Measurements from ENCODE around the gene MAB21L1.

DNA sequence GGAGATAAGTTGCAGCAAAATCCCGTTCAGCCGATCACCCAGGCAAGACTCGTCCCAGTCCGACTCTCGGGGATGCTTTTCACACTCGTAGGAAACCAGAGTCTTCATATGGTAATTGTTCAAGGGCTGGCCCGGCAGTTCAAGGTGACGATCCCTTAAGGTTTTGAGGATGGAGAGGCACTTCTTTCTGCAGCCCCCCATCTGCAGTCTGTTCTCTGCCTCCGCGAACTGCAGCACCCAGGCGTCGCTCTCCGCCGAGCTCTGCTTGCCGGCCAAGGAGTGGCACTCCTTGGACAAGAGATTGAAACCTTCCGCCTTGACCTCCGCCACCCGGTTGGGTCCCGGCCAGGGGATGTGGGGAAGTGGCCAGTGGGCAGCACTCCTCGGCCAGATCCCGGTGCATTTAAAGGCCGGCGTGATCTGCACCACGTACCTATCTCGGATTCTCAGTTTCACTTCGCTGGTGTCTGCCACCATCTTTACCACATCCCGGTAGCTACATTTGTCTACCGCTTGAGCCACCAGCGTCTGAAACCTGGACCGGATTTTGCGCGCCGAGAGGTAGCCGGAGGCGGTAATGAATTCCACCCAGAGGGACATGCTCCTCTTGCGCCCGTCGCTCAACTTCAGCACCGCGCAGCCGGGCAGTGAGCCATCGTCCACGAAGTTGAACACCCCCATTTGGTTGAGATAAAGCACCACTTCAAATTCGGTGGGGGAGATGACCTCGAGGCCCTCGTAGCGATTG, 1.1 kb downstream of the MAB21L1 start:
- TF ChIP-seq, protein P1, sequence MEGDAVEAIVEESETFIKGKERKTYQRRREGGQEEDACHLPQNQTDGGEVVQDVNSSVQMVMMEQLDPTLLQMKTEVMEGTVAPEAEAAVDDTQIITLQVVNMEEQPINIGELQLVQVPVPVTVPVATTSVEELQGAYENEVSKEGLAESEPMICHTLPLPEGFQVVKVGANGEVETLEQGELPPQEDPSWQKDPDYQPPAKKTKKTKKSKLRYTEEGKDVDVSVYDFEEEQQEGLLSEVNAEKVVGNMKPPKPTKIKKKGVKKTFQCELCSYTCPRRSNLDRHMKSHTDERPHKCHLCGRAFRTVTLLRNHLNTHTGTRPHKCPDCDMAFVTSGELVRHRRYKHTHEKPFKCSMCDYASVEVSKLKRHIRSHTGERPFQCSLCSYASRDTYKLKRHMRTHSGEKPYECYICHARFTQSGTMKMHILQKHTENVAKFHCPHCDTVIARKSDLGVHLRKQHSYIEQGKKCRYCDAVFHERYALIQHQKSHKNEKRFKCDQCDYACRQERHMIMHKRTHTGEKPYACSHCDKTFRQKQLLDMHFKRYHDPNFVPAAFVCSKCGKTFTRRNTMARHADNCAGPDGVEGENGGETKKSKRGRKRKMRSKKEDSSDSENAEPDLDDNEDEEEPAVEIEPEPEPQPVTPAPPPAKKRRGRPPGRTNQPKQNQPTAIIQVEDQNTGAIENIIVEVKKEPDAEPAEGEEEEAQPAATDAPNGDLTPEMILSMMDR (IDR thresholded peaks at IDR 0.05) = no peak
- no peak for TF ChIP-seq TCF7L2 (IDR thresholded peaks at IDR 0.05; ENCODE audit: low read depth, low read length)
- no peak for TF ChIP-seq POLR2AphosphoS5 (IDR thresholded peaks at IDR 0.05; ENCODE audit: low read depth, low read length)
- TF ChIP-seq, protein P2, sequence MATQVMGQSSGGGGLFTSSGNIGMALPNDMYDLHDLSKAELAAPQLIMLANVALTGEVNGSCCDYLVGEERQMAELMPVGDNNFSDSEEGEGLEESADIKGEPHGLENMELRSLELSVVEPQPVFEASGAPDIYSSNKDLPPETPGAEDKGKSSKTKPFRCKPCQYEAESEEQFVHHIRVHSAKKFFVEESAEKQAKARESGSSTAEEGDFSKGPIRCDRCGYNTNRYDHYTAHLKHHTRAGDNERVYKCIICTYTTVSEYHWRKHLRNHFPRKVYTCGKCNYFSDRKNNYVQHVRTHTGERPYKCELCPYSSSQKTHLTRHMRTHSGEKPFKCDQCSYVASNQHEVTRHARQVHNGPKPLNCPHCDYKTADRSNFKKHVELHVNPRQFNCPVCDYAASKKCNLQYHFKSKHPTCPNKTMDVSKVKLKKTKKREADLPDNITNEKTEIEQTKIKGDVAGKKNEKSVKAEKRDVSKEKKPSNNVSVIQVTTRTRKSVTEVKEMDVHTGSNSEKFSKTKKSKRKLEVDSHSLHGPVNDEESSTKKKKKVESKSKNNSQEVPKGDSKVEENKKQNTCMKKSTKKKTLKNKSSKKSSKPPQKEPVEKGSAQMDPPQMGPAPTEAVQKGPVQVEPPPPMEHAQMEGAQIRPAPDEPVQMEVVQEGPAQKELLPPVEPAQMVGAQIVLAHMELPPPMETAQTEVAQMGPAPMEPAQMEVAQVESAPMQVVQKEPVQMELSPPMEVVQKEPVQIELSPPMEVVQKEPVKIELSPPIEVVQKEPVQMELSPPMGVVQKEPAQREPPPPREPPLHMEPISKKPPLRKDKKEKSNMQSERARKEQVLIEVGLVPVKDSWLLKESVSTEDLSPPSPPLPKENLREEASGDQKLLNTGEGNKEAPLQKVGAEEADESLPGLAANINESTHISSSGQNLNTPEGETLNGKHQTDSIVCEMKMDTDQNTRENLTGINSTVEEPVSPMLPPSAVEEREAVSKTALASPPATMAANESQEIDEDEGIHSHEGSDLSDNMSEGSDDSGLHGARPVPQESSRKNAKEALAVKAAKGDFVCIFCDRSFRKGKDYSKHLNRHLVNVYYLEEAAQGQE (IDR thresholded peaks at IDR 0.05; ENCODE audit: insufficient read depth in 1 of 2, low read depth in 2 of 2, low read length in 1 of 2) = no peak

All from Panc1 (cell line).